Activated naive CD8-positive, alpha-beta T cell treated with anti-CD3 and anti-CD28 coated beads for 36 hours (primary cell): ENCODE data around the gene ARID3A. TPM values are rescaled to one million over a fixed set of nuclear protein-coding genes. Genes with fewer than 3 reads are reported as not detected.
A peak's percentile ranks its signal among the peaks of the same experiment; 100 is the strongest.

Experiments used
- DNase-seq: peaks from one replicate; pipeline ENCODE4 v3.0.0; 2021
- H3K27ac Mint-ChIP-seq: one replicate; pipeline ENCODE4 v1.8.0; 2022; ENCODE audit warnings: mild to moderate bottlenecking, moderate library complexity, mixed read lengths
- H3K27me3 Mint-ChIP-seq: one replicate; pipeline ENCODE4 v1.8.0; 2022; ENCODE audit warnings: mild to moderate bottlenecking, mixed read lengths
- H3K36me3 Mint-ChIP-seq: one replicate; pipeline ENCODE4 v1.8.0; 2021; ENCODE audit warnings: mild to moderate bottlenecking, mixed read lengths
- H3K4me1 Mint-ChIP-seq: one replicate; pipeline ENCODE4 v1.8.0; 2021; ENCODE audit warnings: mixed read lengths
- H3K4me3 Mint-ChIP-seq: one replicate; pipeline ENCODE4 v1.8.0; 2022; ENCODE audit warnings: mild to moderate bottlenecking, moderate library complexity, mixed read lengths
- H3K9me3 Mint-ChIP-seq: one replicate; pipeline ENCODE4 v1.8.0; 2022; ENCODE audit warnings: mixed read lengths
- total RNA-seq, 2 experiments: library from RNA; stranded (reverse); gene quantifications; one replicate each; pipeline ENCODE4 v1.2.3, GENCODE V29; 2021

The ARID3A gene
- total RNA-seq, 2 experiments from 2014 or later, result 10.2 to 11.8 TPM

- no peaks in the 10 kb centered on the region for H3K27me3 Mint-ChIP-seq
- H3K4me1 Mint-ChIP-seq, result peaks cover 11% of the 10 kb centered on the region
- no peak overlapping the region for H3K4me3 Mint-ChIP-seq
- no peaks in the 10 kb centered on the region for H3K9me3 Mint-ChIP-seq
- no peak for DNase-seq
- H3K36me3 Mint-ChIP-seq, result peaks cover 1% of the 10 kb centered on the region
- no peak overlapping the region for H3K27ac Mint-ChIP-seq
Measured at GRCh38 chr19:900302-901111, 25.3 kb upstream of the ARID3A start.

DNA sequence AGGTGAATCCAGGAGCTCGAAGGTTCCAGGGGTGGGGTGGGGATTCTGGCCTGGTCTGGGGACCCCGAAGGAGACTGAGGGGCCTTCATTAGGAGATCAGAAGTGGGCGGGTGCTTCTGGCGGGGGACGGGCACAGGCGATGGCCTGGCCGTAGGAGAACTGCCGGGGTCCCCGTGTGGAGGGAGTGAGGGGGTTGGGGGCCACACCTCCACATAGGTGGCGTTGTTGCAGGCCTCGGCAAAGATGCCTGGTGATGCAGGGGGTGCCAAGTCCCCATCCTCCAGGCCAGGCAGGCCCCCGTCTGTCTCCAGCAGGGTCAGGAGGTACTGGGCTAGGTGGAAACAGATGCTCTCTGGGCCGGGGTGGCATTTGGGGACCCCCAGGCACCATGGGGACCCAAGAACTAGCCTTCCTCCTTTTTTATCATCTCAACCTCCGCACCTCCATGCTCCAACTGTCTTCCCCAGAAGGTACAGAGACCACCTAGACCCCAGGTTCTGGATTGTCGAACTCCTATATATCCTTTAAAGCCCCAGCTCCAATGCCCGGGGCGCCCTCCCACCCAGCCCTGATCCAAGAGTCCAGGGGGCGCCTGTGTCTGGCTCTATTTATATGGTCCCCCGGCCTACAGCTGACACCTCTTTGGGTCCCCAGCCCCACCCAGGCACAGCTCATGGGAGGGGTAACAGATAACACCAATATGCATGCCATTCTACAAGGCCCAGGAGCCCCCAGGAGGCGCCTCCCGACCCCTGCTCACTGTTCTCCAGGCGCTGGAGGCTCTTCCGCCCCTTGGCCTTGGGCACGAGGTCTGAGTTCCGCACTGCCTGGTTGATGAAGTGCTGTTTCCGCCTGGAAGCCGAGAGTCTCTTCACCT is 24.4 kb upstream of the ARID3A start:
- H3K36me3 Mint-ChIP-seq, result peaks cover 3% of the 10 kb centered on the region
- H3K27me3 Mint-ChIP-seq, result no peaks in the 10 kb centered on the region
- no peak overlapping the region for H3K27ac Mint-ChIP-seq
- DNase-seq, result no peak
- H3K9me3 Mint-ChIP-seq, result no peaks in the 10 kb centered on the region
- H3K4me3 Mint-ChIP-seq, result no peak overlapping the region
- H3K4me1 Mint-ChIP-seq, result peaks cover 17% of the 10 kb centered on the region

GRCh38 chr19:902093-902370 is 23.8 kb upstream of the ARID3A start:
- peaks cover 23% of the 10 kb centered on the region for H3K4me1 Mint-ChIP-seq
- H3K9me3 Mint-ChIP-seq, result no peaks in the 10 kb centered on the region
- no peak overlapping the region for H3K27ac Mint-ChIP-seq
- H3K4me3 Mint-ChIP-seq, result no peak overlapping the region
- DNase-seq, result no peak
- peaks cover 3% of the 10 kb centered on the region for H3K36me3 Mint-ChIP-seq
- H3K27me3 Mint-ChIP-seq, result no peaks in the 10 kb centered on the region

DNA sequence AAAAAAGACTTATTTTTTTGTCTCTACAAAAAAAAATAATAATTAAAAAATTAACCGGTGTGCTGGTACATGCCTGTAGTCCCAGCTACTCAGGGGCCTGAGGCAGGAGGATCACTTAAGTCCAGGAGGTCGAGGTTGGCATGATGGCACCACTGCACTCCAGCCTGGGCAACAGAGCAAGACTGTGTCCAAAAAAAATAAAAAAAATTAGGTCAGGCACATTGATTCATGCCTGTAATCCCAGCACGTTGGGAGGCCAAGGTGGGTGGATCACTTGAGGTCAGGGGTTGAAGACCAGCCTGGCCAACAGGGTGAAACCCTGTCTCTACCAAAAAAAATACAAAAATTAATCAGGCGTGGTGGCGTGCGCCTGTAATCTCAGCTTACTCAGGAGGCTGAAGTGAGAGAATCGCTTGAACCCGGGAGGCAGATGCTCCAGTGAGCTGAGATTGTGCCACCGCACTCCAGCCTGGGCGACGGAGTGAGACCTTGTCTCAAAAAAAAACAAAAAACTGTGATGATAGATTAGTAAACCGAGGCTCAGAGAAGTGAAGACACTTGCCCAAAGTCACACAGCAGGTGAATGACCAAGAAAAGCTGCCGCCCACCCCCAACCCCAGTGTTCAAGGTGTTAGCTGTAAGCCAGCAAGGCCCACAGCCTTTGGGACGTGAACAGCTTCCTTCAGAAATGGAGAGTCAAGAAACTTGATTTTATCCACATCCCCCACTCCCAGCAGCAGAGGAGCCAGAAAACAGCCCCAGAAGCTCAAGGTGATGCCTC is 23.2 kb upstream of the ARID3A start:
- Mint-ChIP-seq H3K27ac (no peak overlapping the region), H3K4me1 (peaks cover 29% of the 10 kb centered on the region), H3K9me3 (no peaks in the 10 kb centered on the region), H3K4me3 (no peak overlapping the region), H3K36me3 (peaks cover 3% of the 10 kb centered on the region), H3K27me3 (no peaks in the 10 kb centered on the region)
- no peak for DNase-seq

DNA sequence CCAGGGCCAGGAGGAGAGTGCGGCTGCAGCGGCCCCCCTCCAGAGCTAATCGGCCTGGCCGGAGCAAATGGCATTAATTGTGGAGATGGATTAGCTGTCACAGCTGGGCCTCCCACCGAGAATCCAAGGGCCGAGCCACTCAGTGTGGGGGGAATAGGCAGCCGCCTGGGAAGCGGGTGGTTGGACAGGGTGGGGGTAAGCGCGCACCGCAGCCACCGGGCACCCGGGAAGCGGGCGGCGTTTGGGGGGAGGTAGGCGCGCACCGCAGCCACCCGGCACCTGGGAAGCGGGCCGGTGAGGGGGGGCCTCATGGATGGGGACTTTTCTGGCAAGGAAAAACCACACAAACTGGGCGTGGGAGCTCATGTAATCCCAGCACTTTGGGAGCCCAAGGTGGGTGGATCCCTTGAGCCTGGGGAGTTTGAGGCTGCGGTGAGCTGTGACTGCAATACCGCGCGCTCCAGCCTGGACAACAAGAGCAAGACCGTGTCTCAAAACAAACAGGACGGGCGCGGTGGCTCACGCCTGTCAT is 22.5 kb upstream of the ARID3A start:
- H3K27ac Mint-ChIP-seq, result no peak overlapping the region
- H3K4me3 Mint-ChIP-seq, result no peak overlapping the region
- no peaks in the 10 kb centered on the region for H3K27me3 Mint-ChIP-seq
- H3K9me3 Mint-ChIP-seq, result no peaks in the 10 kb centered on the region
- peaks cover 4% of the 10 kb centered on the region for H3K36me3 Mint-ChIP-seq
- H3K4me1 Mint-ChIP-seq, result peaks cover 30% of the 10 kb centered on the region
- DNase-seq, result no peak

DNA sequence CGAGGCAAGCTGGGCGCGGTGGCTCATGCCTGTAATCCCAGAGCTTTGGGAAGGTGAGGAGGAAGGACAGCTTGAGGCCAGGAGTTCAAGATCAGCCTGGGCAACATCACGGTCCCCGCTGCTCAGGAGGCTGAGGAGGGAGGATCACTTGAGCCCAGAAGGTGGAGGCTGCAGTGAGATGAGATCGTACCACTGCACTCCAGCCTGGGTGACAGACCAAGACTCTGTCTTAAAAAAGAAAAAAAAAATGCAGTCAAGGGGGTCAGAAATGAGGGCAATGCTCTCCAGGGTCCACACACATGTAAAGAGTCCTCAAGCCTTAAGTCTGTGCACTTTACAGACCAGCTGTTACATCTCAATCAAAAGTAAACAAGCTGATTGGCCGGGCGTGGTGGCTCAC is 21.3 kb upstream of the ARID3A start:
- no peak overlapping the region for H3K27ac Mint-ChIP-seq
- DNase-seq, result no peak
- peaks cover 42% of the 10 kb centered on the region for H3K4me1 Mint-ChIP-seq
- no peaks in the 10 kb centered on the region for H3K9me3 Mint-ChIP-seq
- no peaks in the 10 kb centered on the region for H3K27me3 Mint-ChIP-seq
- H3K4me3 Mint-ChIP-seq, result no peak overlapping the region
- H3K36me3 Mint-ChIP-seq, result peaks cover 7% of the 10 kb centered on the region

GRCh38 chr19:906480-906879 is 19.4 kb upstream of the ARID3A start:
- no peak for DNase-seq
- peaks cover 18% of the 10 kb centered on the region for H3K36me3 Mint-ChIP-seq
- H3K27me3 Mint-ChIP-seq, result no peaks in the 10 kb centered on the region
- H3K4me1 Mint-ChIP-seq, result peaks cover 48% of the 10 kb centered on the region
- H3K4me3 Mint-ChIP-seq, result peak overlapping the region; percentile 12
- H3K27ac Mint-ChIP-seq, result peak overlapping the region; percentile 85
- no peaks in the 10 kb centered on the region for H3K9me3 Mint-ChIP-seq

- Mint-ChIP-seq H3K4me3 (peak overlapping the region; percentile 10), H3K9me3 (no peaks in the 10 kb centered on the region), H3K27me3 (no peaks in the 10 kb centered on the region), H3K36me3 (peaks cover 18% of the 10 kb centered on the region), H3K4me1 (peaks cover 47% of the 10 kb centered on the region), H3K27ac (peak overlapping the region; percentile 85)
- peak; percentile 67 for DNase-seq
Measured at GRCh38 chr19:907183-907853, 18.5 kb upstream of the ARID3A start.

GRCh38 chr19:911197-912033 is 14.4 kb upstream of the ARID3A start:
- Mint-ChIP-seq H3K36me3 (peaks cover 17% of the 10 kb centered on the region), H3K4me3 (peak overlapping the region; percentile 65), H3K9me3 (no peaks in the 10 kb centered on the region), H3K27ac (peak overlapping the region; percentile 68), H3K4me1 (peaks cover 36% of the 10 kb centered on the region), H3K27me3 (no peaks in the 10 kb centered on the region)
- DNase-seq, result no peak

- Mint-ChIP-seq H3K27me3 (no peaks in the 10 kb centered on the region), H3K27ac (peak overlapping the region; percentile 91), H3K4me3 (peak overlapping the region; percentile 88), H3K4me1 (peaks cover 26% of the 10 kb centered on the region), H3K9me3 (no peaks in the 10 kb centered on the region), H3K36me3 (peaks cover 15% of the 10 kb centered on the region)
- DNase-seq, result no peak
Measured at GRCh38 chr19:912181-913079, 13.4 kb upstream of the ARID3A start.

GRCh38 chr19:913080-913748 is 12.6 kb upstream of the ARID3A start, which contains the start of gene R3HDM4:
TSS of gene R3HDM4 (minus strand) at chr19:913219. CDS start at chr19:913157, 62 bp downstream.
- Mint-ChIP-seq H3K4me1 (peaks cover 24% of the 10 kb centered on the region), H3K4me3 (peak within 1 kb of the TSS; percentile 88), H3K36me3 (peaks cover 15% of the 10 kb centered on the region), H3K27ac (peak within 1 kb of the TSS; percentile 91), H3K9me3 (no peaks in the 10 kb centered on the region), H3K27me3 (no peaks in the 10 kb centered on the region)
- DNase-seq, result peak; percentile 88

DNA sequence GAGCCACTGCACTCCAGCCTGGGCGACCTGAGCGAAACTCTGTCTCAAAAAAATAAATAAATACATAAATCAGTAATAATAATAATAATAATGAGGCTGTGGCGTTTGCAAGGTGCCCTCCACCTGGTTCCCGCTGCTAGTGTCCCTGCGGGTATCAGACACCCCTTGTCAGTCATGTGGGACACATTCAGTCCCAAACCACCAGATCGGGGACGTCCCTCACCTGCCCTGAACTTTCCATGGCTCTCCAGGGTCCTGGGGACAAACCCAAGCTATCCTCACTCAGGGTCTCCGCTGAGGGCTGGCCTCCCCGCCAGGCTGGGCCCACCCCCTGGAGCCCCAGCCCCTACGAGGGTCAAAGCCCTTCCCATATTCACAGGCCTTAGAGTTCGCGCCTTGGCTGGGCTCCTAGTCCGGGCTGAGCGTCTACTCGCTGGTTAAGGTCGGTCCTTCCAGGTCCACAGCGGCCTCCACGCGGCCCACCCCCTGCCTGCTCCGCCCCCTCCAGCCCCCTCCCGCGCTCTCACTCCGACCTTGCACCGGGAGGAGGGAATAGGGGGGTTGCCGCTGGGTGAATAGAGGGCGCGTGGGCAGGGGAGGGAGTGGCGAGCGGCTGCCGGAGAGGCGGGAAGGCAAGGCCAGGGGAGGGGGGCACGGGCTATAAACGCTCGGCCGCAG is 9.1 kb upstream of the ARID3A start:
- Mint-ChIP-seq H3K27me3 (no peaks in the 10 kb centered on the region), H3K9me3 (no peaks in the 10 kb centered on the region), H3K36me3 (peaks cover 4% of the 10 kb centered on the region), H3K27ac (no peak overlapping the region), H3K4me3 (peak overlapping the region; percentile 18), H3K4me1 (peaks cover 9% of the 10 kb centered on the region)
- no peak for DNase-seq
